Skeletal muscle satellite cell (primary cell): ENCODE data around the gene GRID2.

Experiments used
- H3K27me3 ChIP-seq: 2 replicates; pipeline ENCODE4 v1.7.0; 2013; ENCODE audit warnings: low read length; ENCODE audit not compliant: control insufficient read depth, insufficient read depth
- H3K36me3 ChIP-seq: 2 replicates; pipeline ENCODE4 v1.7.0; 2013; ENCODE audit warnings: mild to moderate bottlenecking, control low read depth, low read length; ENCODE audit not compliant: insufficient read depth
- H3K4me1 ChIP-seq: 2 replicates; pipeline ENCODE4 v1.7.0; 2013; ENCODE audit warnings: low read length; ENCODE audit not compliant: control insufficient read depth, insufficient read depth
- H3K4me2 ChIP-seq: 2 replicates; pipeline ENCODE4 v1.7.0; 2013; ENCODE audit warnings: mild to moderate bottlenecking, low read length
- H3K4me3 ChIP-seq: 2 replicates; pipeline ENCODE4 v1.7.0; 2013; ENCODE audit warnings: low read length
- H3K9ac ChIP-seq: 2 replicates; pipeline ENCODE4 v1.7.0; 2013; ENCODE audit warnings: mild to moderate bottlenecking, low read depth, low read length, moderate library complexity
- H3K9me3 ChIP-seq: replicated peaks from 2 replicates; pipeline ENCODE4 v1.7.0; 2013; ENCODE audit warnings: mild to moderate bottlenecking, control low read depth, low read length

Gene GRID2

GRCh38 chr4:92843784-92844183, 540.0 kb downstream of the GRID2 start:
- H3K9me3 ChIP-seq: no peaks in the 10 kb centered on the region
- H3K4me3 ChIP-seq: no peak overlapping the region
- H3K27me3 ChIP-seq: no peaks in the 10 kb centered on the region
- no peaks in the 10 kb centered on the region for H3K4me1 ChIP-seq
- no peak overlapping the region for H3K9ac ChIP-seq
- H3K36me3 ChIP-seq: no peaks in the 10 kb centered on the region
- H3K4me2 ChIP-seq: no peak overlapping the region

GRCh38 chr4:92847026-92847425, 543.3 kb downstream of the GRID2 start:
- Histone ChIP-seq H3K9ac (no peak overlapping the region), H3K9me3 (no peaks in the 10 kb centered on the region), H3K4me2 (no peak overlapping the region), H3K4me3 (no peak overlapping the region), H3K27me3 (no peaks in the 10 kb centered on the region), H3K4me1 (no peaks in the 10 kb centered on the region), H3K36me3 (no peaks in the 10 kb centered on the region)

- H3K9ac ChIP-seq: no peak overlapping the region
- H3K27me3 ChIP-seq: no peaks in the 10 kb centered on the region
- H3K4me2 ChIP-seq: no peak overlapping the region
- H3K4me3 ChIP-seq: no peak overlapping the region
- no peaks in the 10 kb centered on the region for H3K36me3 ChIP-seq
- H3K9me3 ChIP-seq: no peaks in the 10 kb centered on the region
- no peaks in the 10 kb centered on the region for H3K4me1 ChIP-seq
Measured at GRCh38 chr4:92862509-92862908, 558.7 kb downstream of the GRID2 start.

GRCh38 chr4:92864096-92864495, 560.3 kb downstream of the GRID2 start:
- Histone ChIP-seq H3K4me1 (no peaks in the 10 kb centered on the region), H3K9ac (no peak overlapping the region), H3K9me3 (no peaks in the 10 kb centered on the region), H3K4me2 (no peak overlapping the region), H3K4me3 (no peak overlapping the region), H3K27me3 (no peaks in the 10 kb centered on the region), H3K36me3 (no peaks in the 10 kb centered on the region)

- Histone ChIP-seq H3K4me3 (no peak overlapping the region), H3K4me2 (no peak overlapping the region), H3K27me3 (no peaks in the 10 kb centered on the region), H3K36me3 (no peaks in the 10 kb centered on the region), H3K9me3 (no peaks in the 10 kb centered on the region), H3K4me1 (no peaks in the 10 kb centered on the region), H3K9ac (no peak overlapping the region)
Measured at GRCh38 chr4:92872604-92873003, 568.8 kb downstream of the GRID2 start.

- H3K9ac ChIP-seq: no peak overlapping the region
- H3K27me3 ChIP-seq: no peaks in the 10 kb centered on the region
- H3K9me3 ChIP-seq: no peaks in the 10 kb centered on the region
- no peak overlapping the region for H3K4me2 ChIP-seq
- H3K4me1 ChIP-seq: no peaks in the 10 kb centered on the region
- H3K36me3 ChIP-seq: no peaks in the 10 kb centered on the region
- no peak overlapping the region for H3K4me3 ChIP-seq
Measured at GRCh38 chr4:92885632-92886031, 581.9 kb downstream of the GRID2 start.

- Histone ChIP-seq H3K4me2 (no peak overlapping the region), H3K27me3 (no peaks in the 10 kb centered on the region), H3K9ac (no peak overlapping the region), H3K36me3 (no peaks in the 10 kb centered on the region), H3K4me1 (no peaks in the 10 kb centered on the region), H3K9me3 (peaks cover 3% of the 10 kb centered on the region), H3K4me3 (no peak overlapping the region)
Measured at GRCh38 chr4:92952426-92952825, 648.7 kb downstream of the GRID2 start.

GRCh38 chr4:92952897-92953296, 649.1 kb downstream of the GRID2 start:
- no peaks in the 10 kb centered on the region for H3K36me3 ChIP-seq
- H3K4me3 ChIP-seq: no peak overlapping the region
- no peak overlapping the region for H3K4me2 ChIP-seq
- H3K9ac ChIP-seq: no peak overlapping the region
- H3K27me3 ChIP-seq: no peaks in the 10 kb centered on the region
- peaks cover 3% of the 10 kb centered on the region for H3K9me3 ChIP-seq
- no peaks in the 10 kb centered on the region for H3K4me1 ChIP-seq

- Histone ChIP-seq H3K36me3 (no peaks in the 10 kb centered on the region), H3K4me2 (no peak overlapping the region), H3K9me3 (peaks cover 3% of the 10 kb centered on the region), H3K4me1 (no peaks in the 10 kb centered on the region), H3K4me3 (no peak overlapping the region), H3K9ac (no peak overlapping the region), H3K27me3 (no peaks in the 10 kb centered on the region)
Measured at GRCh38 chr4:92953462-92953861, 649.7 kb downstream of the GRID2 start.

- Histone ChIP-seq H3K4me1 (no peaks in the 10 kb centered on the region), H3K4me2 (no peak overlapping the region), H3K9ac (no peak overlapping the region), H3K27me3 (no peaks in the 10 kb centered on the region), H3K4me3 (no peak overlapping the region), H3K36me3 (no peaks in the 10 kb centered on the region), H3K9me3 (no peaks in the 10 kb centered on the region)
Measured at GRCh38 chr4:92961881-92962280, 658.1 kb downstream of the GRID2 start.

- no peaks in the 10 kb centered on the region for H3K36me3 ChIP-seq
- no peaks in the 10 kb centered on the region for H3K27me3 ChIP-seq
Measured at GRCh38 chr4:92962831-92963230, 659.1 kb downstream of the GRID2 start.

GRCh38 chr4:92968556-92968955, 664.8 kb downstream of the GRID2 start:
- H3K4me2 ChIP-seq: no peak overlapping the region
- H3K36me3 ChIP-seq: no peaks in the 10 kb centered on the region
- H3K9me3 ChIP-seq: no peaks in the 10 kb centered on the region
- no peaks in the 10 kb centered on the region for H3K27me3 ChIP-seq
- no peak overlapping the region for H3K9ac ChIP-seq
- H3K4me1 ChIP-seq: peaks cover 23% of the 10 kb centered on the region
- H3K4me3 ChIP-seq: no peak overlapping the region

More at GRCh38 chr4:92962831-92963230, 659.1 kb downstream of the GRID2 start:
- no peaks in the 10 kb centered on the region for H3K9me3 ChIP-seq
- no peak overlapping the region for H3K4me2 ChIP-seq
- H3K4me1 ChIP-seq: no peaks in the 10 kb centered on the region
- H3K4me3 ChIP-seq: no peak overlapping the region
- H3K9ac ChIP-seq: no peak overlapping the region
